Measurements from ENCODE around the gene GRXCR1.

Gene GRXCR1

DNA sequence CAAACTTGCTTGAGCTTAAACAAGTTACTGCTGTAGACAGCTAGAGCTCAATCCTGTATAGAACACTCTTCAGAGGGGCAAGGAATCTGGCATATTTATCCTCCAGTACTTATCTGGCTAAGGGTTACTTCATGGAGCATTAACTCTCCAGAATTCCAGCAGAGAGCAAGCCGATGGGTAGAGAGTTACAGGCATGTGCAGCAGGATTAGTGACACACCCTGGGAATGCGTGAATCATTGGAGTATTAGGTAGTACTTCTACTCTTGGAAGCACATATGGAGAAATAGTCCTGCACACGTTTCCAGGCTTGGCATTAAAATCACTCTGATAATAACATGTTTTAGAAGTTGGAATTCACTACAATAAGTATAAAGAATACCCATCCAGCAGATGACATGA lies 35.4 kb downstream of the GRXCR1 start:
- no peak for DNase-seq

DNA sequence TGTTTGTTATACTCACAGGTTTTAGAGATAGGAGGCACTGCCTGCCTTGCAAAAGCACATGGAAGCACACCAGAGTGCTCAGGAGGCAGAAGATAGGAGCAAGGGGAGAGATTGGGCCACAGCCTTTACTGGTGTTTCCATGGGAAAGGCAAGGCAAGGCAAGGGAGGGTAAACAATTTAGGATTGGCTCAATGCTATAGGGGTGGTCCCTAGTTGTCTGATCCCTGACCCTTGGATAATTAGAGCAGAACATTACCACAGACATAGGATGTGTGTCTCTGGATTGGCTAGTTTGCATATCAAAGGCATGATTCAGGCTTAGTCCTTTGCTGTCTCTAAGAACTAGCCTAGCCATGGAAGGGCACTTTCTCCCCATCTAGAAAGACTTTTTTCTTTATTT lies 36.1 kb downstream of the GRXCR1 start:
- DNase-seq, result no peak

GRCh38 chr4:42942216-42942615 lies 49.7 kb downstream of the GRXCR1 start:
- DNase-seq, result no peak

DNA sequence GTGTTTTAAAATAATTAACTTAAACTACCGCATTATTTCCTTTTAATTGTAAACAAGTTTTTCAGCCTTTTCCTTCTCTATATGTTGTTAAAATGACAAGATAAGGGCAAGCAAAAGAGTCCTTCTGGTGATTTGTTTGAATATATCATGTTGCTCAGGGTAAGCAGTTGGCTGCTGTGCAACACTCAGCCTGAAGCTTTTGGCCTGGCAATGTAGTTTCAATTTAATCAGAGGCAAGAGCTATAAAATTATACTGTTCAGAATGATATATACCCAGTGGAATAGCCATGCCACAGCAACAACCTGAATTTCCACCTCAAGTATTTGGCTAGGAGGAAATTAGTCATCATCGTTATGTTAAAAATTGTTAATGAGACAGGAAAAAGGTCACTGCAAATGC lies 53.4 kb downstream of the GRXCR1 start:
- no peak for DNase-seq

DNA sequence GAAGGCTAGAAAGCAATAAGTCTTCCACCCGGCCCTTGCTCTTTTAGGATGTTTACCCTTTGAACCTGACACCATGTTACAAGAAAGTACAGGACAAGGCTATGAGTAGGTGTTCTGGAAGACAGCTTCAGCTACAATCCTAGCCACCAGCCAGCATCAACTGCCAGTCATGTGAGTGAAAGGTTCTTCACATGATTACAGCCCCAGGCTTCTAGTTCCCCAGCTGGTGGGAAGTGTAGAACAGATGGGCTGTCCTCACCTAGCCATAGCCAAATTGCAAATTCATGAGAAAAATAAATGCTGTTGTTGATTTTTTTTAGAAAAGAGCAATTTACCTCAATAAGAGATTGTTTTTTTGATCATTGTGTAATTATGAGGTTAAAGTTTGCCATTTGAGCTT lies 60.8 kb downstream of the GRXCR1 start:
- no peak for DNase-seq

GRCh38 chr4:42954963-42955669 lies 62.6 kb downstream of the GRXCR1 start:
- DNase-seq, result peak in 15 of 56 donors; percentile 0 to 37 (median 3)

GRCh38 chr4:42955746-42956505 lies 63.4 kb downstream of the GRXCR1 start:
- DNase-seq, result no peak

GRCh38 chr4:42965326-42965725 lies 72.8 kb downstream of the GRXCR1 start:
- DNase-seq, result peak in 6 of 56 donors; percentile 1 to 17 (median 6)

DNA sequence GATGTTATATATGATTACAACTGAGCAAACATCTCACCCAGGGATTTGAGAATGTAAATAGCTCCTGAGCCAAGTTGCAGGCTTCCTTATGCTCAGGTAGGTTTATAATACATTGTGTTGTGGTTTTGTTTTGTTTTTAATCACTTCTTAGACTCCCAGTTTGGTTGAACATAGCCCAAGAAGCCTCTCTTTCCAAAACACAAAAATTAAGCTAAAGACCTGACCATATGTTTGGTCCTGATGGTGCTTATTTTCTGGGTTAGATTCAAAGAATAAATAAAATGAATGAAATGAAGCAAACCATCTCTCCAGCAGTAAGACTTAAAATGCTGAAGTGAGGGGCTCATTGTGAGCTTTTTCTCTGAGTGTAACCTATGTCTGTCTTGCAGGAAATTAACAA lies 93.5 kb downstream of the GRXCR1 start:
- no peak for DNase-seq

DNA sequence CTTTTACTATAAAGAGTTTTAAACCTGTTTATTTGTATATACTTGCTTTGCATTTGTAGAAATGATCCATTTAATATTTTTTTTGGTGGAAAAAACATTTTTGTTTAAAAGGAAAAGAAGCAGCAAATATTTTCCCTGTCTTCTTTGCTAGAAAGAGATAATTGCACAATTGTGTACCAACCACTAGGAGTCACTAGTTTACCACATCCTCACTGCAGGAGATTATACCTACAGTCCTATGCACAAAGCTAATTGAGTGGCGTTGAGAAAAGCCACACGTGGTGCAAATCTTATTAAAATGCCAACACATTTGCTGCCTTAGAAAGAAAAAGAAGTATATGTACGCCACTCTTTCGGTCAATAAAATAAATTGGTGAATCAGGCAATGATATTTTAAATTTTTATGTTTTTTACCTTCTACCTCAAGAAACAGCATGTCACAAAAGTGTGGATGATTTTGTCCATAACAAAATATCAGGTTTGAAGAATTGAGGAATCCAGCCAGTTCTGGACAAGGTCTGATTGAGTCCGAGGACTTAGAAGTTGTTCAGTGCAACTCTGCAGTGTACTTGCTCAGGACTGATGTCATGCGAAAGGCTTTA lies 102.9 kb downstream of the GRXCR1 start:
- peak in 1 of 56 donors; percentile 1 for DNase-seq

DNA sequence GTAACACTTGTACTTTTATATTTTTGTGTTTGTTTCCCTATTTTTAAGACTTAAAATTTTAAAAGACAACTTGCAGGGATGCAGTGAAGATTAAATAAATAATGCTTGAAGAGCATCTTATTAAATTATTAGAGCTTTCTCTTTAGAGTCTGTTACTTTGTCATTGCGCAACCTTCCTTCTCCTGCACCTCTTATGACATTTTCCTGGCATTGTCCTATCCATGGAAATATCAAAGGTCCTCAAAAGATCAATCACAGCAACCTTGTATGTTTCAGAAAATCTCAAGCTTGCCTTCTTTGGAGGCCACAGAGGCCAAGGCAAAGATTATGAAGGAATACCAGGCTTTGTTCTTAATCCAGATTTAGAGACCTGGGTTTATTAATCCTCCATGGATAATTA lies 116.3 kb downstream of the GRXCR1 start:
- DNase-seq, result no peak

DNA sequence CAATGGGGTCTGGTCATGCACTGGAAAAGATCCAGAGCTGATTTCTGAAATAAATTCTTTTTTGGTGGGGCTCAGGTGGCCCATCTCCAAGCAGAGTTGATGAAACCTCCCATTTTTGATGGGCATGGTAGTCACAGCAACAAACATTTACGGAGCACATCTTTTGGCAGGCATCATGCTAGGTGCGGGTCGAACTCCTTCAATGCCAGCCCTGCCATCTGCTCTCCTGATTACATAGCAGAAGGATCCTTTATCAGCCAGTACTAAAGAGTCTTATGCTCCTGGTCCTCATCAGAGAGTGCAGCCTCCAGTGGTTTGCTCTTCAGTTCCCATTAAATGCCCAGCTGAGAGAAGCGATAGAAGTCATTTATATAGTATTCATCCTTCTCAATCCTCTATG lies 121.7 kb downstream of the GRXCR1 start:
- DNase-seq, result no peak

- DNase-seq, result no peak
Measured at GRCh38 chr4:43041632-43042031, 149.1 kb downstream of the GRXCR1 start.

GRCh38 chr4:43047058-43047457 lies 154.5 kb downstream of the GRXCR1 start:
- no peak for DNase-seq

GRCh38 chr4:43048570-43048969 lies 156.1 kb downstream of the GRXCR1 start:
- no peak for DNase-seq

GRCh38 chr4:43049326-43049725 lies 156.8 kb downstream of the GRXCR1 start:
- DNase-seq, result no peak

GRCh38 chr4:43066415-43066814 lies 173.9 kb downstream of the GRXCR1 start:
- DNase-seq, result no peak

DNA sequence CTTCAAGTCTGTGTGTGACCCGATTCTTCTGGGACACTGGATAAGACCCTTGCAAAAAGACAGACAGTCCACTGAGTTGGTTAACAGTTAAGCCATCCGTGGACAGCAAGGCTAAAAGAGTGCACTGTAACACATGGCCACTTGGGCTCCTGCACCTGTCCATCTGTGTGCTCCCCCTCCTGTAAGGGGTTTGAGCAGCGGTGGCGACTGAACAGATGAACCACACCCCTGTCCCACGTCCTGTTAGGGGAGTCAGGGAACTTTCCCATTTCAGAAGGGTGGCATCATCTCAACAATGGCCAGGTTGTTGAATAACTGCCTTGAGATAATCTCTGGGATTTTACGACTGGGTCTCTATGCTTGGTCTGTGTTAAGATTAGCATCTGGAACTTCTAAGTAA lies 178.6 kb downstream of the GRXCR1 start:
- DNase-seq, result no peak

Measured in amygdala (tissue), 56 donors.